NCI-H82 treated with DMSO at 0.1 percent for 48 hours (cell line): ENCODE results near the gene BRICD5.

Source experiments
- DNase-seq: peaks from one replicate; lab custom pipeline; 2025; ENCODE audit not compliant: unreplicated experiment; lab: John Stamatoyannopoulos, UW

Gene BRICD5

GRCh38 chr16:2166263-2167067 lies 44.2 kb downstream of the BRICD5 start:
- no peak for DNase-seq

DNA sequence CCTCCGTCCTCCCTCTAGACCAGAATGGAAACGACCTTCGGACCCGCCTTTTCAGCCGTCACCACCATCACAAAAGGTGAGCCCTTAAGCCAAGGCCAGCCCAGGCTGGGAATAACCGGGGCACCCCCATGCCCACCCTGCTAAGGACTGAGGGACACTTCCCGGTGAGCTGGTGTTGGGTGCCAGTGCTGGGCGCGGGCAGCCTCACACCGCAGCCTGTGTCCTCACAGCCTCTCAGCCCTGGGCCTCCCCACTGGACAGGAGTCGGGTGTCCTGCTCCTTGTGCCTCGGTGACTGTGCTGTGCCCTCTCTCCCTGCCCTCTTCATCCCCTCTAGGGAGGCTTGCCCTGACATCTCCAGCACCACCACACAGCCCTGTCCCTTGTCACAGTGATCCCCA lies 44.8 kb downstream of the BRICD5 start:
- DNase-seq, result no peak

DNA sequence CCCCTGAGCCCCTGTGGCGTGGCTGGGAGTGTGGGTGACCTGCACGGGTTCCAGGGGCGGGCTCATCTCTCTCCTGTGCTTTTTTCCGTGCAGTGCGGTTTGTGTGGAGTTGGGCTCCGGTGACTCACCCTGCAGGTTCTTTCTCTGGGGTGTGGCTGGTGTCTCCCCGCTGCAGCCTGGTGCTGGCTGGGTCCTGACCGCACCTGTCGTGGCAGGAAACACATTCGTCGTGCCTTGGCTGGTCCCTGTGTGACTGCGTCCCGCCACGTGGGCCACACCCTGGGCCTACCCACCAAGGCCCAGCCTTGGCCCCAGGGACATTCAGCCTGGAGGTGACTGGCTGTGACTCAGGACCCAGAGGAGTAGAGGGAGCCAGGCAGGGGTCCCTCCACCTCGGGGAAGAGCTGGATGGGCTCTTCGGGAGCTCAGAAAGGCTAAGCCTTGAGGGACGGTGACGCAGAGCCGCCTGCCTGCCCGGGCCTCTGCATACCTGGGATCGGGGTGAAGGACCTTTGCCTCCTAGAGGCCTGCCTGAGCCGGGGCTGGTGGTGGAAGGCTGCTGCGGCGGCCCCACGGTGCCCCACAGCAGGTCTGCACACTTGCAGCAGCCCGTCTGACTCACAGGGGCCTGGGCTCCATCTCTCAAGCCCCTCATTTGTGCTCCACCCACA lies 47.3 kb downstream of the BRICD5 start:
- DNase-seq, result no peak

- DNase-seq, result no peak
Measured at GRCh38 chr16:2162676-2163118, 48.0 kb downstream of the BRICD5 start.

DNA sequence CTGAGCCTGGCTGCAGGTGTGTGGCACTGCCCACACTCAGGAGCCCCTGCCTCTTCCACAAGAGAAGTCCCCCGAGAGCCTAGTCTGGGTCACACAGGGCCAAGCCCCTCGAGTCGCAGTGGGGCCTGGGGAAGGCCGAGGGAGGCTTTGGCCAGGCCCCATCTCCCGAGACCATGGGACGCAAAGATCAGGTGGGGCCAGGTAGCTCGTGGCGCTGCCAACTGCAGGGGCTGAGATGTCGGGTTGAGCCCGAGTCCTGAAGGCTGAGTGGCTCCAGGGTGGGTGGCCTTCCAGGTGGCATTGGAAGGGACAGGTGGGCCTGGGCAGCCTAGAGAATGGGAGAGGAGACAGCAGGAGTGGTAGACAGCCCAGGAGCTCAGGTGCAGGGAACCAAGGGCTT lies 48.8 kb downstream of the BRICD5 start:
- DNase-seq, result no peak

DNA sequence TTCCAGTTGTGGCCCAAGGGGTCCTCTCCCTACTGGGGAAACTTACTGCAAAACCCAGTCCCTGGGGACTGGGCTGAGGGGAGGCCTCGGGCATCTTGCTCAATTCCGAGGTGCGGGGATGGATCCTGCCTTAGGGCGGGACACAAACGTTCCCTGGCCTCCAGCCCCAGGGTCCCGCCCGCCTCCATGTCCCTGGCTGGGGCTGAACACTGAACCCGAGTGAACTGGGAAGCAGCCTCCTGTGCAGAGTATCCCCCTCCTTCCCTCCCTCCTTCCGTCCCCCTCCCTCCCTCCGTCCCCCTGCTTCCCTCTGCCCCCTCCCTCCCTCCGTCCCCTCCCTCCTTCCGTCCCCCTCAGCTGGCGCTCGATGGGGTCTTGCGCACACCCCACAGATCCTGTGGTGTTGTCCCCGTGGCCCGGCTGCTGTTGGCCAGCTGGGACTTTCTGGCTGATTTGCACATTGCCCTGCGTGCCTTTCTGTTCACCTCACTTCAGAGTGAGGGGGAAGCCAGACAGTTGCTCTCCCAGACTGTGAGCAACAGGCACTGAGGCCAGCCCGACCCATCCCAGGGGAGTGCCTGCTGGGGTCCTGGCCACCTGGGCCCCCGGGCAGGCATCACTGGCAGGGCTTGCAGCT lies 49.6 kb downstream of the BRICD5 start:
- DNase-seq, result no peak
